Suprapubic skin (tissue), 4 donors: Measurements from ENCODE around the gene DAPL1. TPM values are rescaled to one million over a fixed set of nuclear protein-coding genes. Genes with fewer than 3 reads are reported as not detected.

ENCODE experiments used
- DNase-seq, 2 donors: peaks; one replicate each; pipeline ENCODE4 v3.0.0-alpha.2; 2019; ENCODE audit warnings: low spot score in 2 of 2
- H3K27ac ChIP-seq: fragments of 200-600 bp; sonication (generic); one replicate; pipeline ENCODE4 v1.5.1; 2019
- H3K27me3 ChIP-seq: fragments of 200-600 bp; sonication (generic); one replicate; pipeline ENCODE4 v1.5.1; 2019
- H3K36me3 ChIP-seq: fragments of 200-600 bp; sonication (generic); one replicate; pipeline ENCODE4 v1.5.1; 2019
- H3K4me1 ChIP-seq: fragments of 200-600 bp; sonication (generic); one replicate; pipeline ENCODE4 v1.5.1; 2019
- H3K4me3 ChIP-seq: fragments of 200-600 bp; sonication (generic); one replicate; pipeline ENCODE4 v1.5.1; 2019; ENCODE audit warnings: mild to moderate bottlenecking
- H3K9me3 ChIP-seq: fragments of 200-600 bp; sonication (generic); one replicate; pipeline ENCODE4 v1.5.1; 2019
- CTCF ChIP-seq, 2 donors: fragments of 200-600 bp in 1 of 2; fragments of 450-650 bp in 1 of 2; sonication (generic) in 1 of 2; IDR thresholded peaks; one replicate each; pipeline ENCODE4 v1.5.1; 2016 to 2019; ENCODE audit warnings: antibody characterized with exemption in 2 of 2, mild to moderate bottlenecking in 1 of 2, moderate library complexity in 1 of 2
- EP300 ChIP-seq: sonication (generic); formaldehyde crosslinking; IDR thresholded peaks from one replicate; pipeline ENCODE4 v1.6.1; 2017; ENCODE audit warnings: antibody characterized with exemption
- POLR2A ChIP-seq, 2 donors: fragments of 450-650 bp; IDR thresholded peaks; one replicate each; pipeline ENCODE4 v1.6.1; 2017; ENCODE audit warnings: antibody characterized with exemption in 2 of 2, mild to moderate bottlenecking in 2 of 2, moderate library complexity in 2 of 2
- POLR2AphosphoS5 ChIP-seq, 3 donors: sonication (generic); formaldehyde crosslinking; IDR thresholded peaks; one replicate each; pipeline ENCODE4 v1.6.1; 2017; ENCODE audit warnings: antibody characterized with exemption in 3 of 3
- WGBS: methylation state at CpG from one replicate; pipeline ENCODE4 v1.1.5; 2018; 5-methylcytosine and 5-hydroxymethylcytosine counted together
- total RNA-seq, 4 donors: library from RNA; depleted of rRNA; stranded (reverse); fragments of >200 nt; gene quantifications; one replicate each; pipeline ENCODE4 v1.1.0, GENCODE V29; 2016

The DAPL1 gene
- total RNA-seq, 4 donors from 2014 or later, result 158 to 307 (median 277) TPM

GRCh38 chr2:158772306-158773078 is 22.6 kb upstream of the DAPL1 start:
- TF ChIP-seq CTCF (IDR thresholded peaks at IDR 0.05) (no peak), POLR2AphosphoS5 (IDR thresholded peaks at IDR 0.05) (no peak), POLR2A (IDR thresholded peaks at IDR 0.05) (no peak), EP300 (no peak)
- no peaks in the 10 kb centered on the region for H3K9me3 ChIP-seq
- 47% methylated on average over 8 of the region's 8 CpGs for WGBS
- no peak overlapping the region for H3K27ac ChIP-seq
- H3K4me1 ChIP-seq, result peaks cover 8% of the 10 kb centered on the region
- no peak overlapping the region for H3K4me3 ChIP-seq
- H3K27me3 ChIP-seq, result no peaks in the 10 kb centered on the region
- H3K36me3 ChIP-seq, result no peaks in the 10 kb centered on the region
- DNase-seq, result no peak

- no peaks in the 10 kb centered on the region for H3K27me3 ChIP-seq
- no peaks in the 10 kb centered on the region for H3K9me3 ChIP-seq
- no peak for DNase-seq
- H3K36me3 ChIP-seq, result no peaks in the 10 kb centered on the region
- H3K4me1 ChIP-seq, result peaks cover 14% of the 10 kb centered on the region
- TF ChIP-seq EP300, result no peak
- no peak for TF ChIP-seq POLR2A (IDR thresholded peaks at IDR 0.05)
- no peak for TF ChIP-seq POLR2AphosphoS5 (IDR thresholded peaks at IDR 0.05)
- no peak for TF ChIP-seq CTCF (IDR thresholded peaks at IDR 0.05)
- no peak overlapping the region for H3K27ac ChIP-seq
- WGBS, result 25% methylated on average over 1 of the region's 1 CpG
- H3K4me3 ChIP-seq, result no peak overlapping the region
Measured at GRCh38 chr2:158773121-158773520, 22.0 kb upstream of the DAPL1 start.

GRCh38 chr2:158774681-158775080 is 20.4 kb upstream of the DAPL1 start:
- Histone ChIP-seq H3K36me3 (no peaks in the 10 kb centered on the region), H3K4me3 (no peak overlapping the region), H3K4me1 (peaks cover 30% of the 10 kb centered on the region), H3K27me3 (no peaks in the 10 kb centered on the region), H3K27ac (no peak overlapping the region), H3K9me3 (no peaks in the 10 kb centered on the region)
- 45% methylated on average over 1 of the region's 1 CpG for WGBS
- no peak for DNase-seq
- no peak for TF ChIP-seq POLR2AphosphoS5 (IDR thresholded peaks at IDR 0.05)
- no peak for TF ChIP-seq POLR2A (IDR thresholded peaks at IDR 0.05)
- TF ChIP-seq CTCF (IDR thresholded peaks at IDR 0.05), result no peak
- no peak for TF ChIP-seq EP300

- H3K27me3 ChIP-seq, result no peaks in the 10 kb centered on the region
- TF ChIP-seq EP300, result no peak
- no peak for TF ChIP-seq CTCF (IDR thresholded peaks at IDR 0.05)
- no peak for TF ChIP-seq POLR2AphosphoS5 (IDR thresholded peaks at IDR 0.05)
- no peak for TF ChIP-seq POLR2A (IDR thresholded peaks at IDR 0.05)
- H3K4me3 ChIP-seq, result no peak overlapping the region
- 86% methylated on average over 3 of the region's 3 CpGs for WGBS
- no peak for DNase-seq
- H3K36me3 ChIP-seq, result no peaks in the 10 kb centered on the region
- no peak overlapping the region for H3K27ac ChIP-seq
- H3K9me3 ChIP-seq, result no peaks in the 10 kb centered on the region
- peaks cover 30% of the 10 kb centered on the region for H3K4me1 ChIP-seq
Measured at GRCh38 chr2:158775273-158776027, 19.7 kb upstream of the DAPL1 start.

GRCh38 chr2:158776231-158776630 is 18.9 kb upstream of the DAPL1 start:
- no peak for DNase-seq
- no peaks in the 10 kb centered on the region for H3K27me3 ChIP-seq
- no peaks in the 10 kb centered on the region for H3K36me3 ChIP-seq
- 100% methylated on average over 2 of the region's 2 CpGs for WGBS
- TF ChIP-seq POLR2AphosphoS5 (IDR thresholded peaks at IDR 0.05), result no peak
- no peak for TF ChIP-seq CTCF (IDR thresholded peaks at IDR 0.05)
- no peak for TF ChIP-seq EP300
- TF ChIP-seq POLR2A (IDR thresholded peaks at IDR 0.05), result no peak
- H3K4me1 ChIP-seq, result peaks cover 33% of the 10 kb centered on the region
- no peak overlapping the region for H3K27ac ChIP-seq
- H3K4me3 ChIP-seq, result no peak overlapping the region
- no peaks in the 10 kb centered on the region for H3K9me3 ChIP-seq
